HG03045 (cell line): ENCODE results near the gene SLC6A8.
"Not testable (repeated sequence)": the region's sequence is repeated elsewhere in the genome, so short reads cannot be mapped to it uniquely, and the experiment has no call there.

Experiments
- ATAC-seq: cut with Tn5 transposase; IDR thresholded peaks from one replicate; pipeline ENCODE4 v1.9.1; 2021; ENCODE audit warnings: mild to moderate bottlenecking, moderate library complexity; ENCODE audit not compliant: unreplicated experiment

SLC6A8 gene

DNA sequence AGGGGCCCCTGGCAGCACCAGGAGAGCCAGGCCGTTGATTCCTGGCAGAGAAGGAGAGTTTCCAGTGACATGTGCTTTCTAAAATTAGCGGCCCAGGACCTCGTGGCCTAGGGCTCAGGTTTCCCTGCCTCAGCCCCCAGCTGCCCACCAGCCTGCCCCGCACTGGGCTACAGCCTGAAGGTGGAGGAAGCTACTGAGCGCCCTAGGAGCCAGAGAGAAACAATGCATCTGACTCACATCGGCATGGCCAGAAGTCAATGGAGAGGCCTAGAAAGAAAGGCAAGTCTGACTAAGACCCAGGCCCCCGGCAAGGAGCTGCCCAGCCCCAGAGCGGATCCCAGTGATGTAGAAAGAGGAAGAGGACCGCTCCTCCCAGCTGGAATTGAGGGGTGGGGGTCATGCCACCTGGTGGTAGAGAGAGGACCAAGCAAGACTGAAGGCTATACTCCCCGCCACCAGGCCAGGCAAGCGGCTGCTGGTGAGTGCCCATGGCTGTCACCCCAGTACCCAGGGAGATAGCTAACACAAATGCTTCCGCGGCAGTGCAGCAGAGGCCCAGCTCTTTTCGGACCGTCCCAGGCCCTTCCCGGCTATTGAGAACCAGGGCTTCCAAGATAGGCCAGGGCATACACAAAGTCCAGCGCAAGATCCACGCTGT lies 17.8 kb downstream of the SLC6A8 start:
- not testable (repeated sequence) for ATAC-seq

DNA sequence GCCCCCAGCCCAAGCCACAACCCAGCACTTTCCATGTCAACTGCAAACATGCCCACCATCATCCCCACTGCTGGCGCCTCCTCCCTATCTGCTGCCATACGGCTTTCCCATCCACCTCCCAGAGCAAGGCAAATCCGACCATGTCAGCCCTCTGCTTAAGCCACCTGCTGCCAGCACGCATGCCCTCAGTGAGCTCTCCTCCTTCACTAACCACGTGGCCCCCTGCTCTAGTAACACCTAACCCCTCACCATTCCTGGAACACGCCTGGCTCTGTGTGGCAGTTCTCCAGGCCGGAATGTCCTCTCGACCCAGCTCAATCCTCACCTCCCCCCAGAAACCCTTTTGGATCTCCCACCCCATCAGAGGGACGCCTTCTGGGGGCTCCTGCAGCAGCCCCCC lies 19.1 kb downstream of the SLC6A8 start:
- ATAC-seq = no peak

DNA sequence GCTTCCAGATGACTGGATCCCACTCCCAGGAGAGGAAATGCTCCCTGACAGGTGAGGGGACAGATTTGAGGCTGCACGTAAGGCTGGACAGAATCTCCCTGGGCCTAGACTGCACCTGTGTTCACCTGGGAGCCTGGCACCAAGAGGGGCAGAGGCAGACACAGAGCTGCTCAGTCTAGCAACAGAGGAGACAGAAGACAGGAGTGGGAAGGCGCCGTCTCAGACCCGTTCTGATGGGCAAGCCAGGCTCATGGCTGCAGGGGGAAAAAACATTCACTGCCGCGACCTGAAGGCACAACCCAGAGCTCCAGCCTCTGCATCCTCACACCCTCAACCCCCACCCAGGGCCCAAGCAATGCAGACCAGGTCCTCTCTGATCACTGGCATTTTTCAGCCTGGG lies 19.7 kb downstream of the SLC6A8 start:
- ATAC-seq = no peak

DNA sequence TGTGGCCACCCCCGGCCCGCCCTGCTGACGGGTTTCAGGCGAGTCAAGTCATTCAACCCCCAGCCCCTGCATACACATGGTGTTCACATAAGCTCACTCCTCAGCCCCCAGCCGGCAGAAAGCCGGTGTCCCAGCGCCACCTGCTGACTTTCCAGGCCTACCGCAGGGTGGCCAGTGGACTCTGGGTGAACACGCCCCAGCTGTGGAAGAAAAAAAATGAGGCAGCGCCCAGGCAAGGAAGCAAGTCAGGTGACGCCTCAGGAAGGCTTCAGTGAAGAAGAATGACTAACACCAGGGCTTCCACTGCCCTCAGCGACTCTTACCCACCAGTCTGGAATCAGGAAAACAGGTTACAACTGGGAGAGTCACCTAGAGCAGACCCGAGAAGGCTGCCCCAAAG lies 20.7 kb downstream of the SLC6A8 start:
- no peak for ATAC-seq

DNA sequence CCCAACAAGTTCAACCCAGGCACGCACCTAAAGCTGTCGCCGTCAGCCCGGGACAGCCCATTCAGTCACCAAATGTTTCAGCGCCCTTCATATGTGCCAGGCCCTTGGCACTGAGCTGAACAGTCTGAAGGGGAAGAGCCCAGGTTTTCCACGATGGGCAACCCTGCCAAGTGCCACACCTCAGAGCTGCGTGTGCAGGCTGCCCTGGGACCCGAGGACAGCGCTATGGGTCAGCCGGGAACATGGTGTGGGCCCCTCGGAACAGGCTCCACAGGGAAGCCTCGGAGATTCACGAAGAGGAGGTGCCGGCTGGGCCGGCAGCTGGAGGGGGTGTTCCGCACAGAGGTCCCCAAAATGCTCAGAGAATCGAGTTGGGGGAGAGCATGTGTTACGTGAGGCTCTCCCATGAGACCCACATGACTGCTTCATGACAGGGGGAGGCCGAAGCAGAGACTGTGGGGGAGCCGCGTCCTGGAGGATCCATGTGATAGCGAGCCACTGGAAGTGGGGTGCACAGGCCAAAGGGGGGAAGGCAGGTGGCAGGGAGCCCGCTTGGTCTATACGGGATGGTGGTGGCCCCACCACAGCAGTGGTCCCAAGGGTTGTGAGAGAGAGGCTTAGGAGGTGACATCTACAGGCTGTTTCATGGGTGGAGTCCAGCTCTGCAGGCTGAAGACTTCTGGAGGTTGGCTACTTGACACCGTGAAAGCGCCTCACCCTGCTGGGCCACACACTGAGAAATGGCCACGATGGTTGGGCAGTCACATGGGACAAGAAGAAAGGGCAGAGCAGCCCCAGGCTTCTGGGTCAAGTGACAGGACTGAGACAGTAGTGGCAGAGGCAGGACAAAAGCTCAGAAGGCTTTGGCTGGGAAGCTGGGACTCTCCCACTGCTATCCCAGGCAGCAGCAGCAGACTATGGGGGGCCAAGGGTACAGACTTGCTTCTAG lies 22.3 kb downstream of the SLC6A8 start:
- ATAC-seq = no peak

DNA sequence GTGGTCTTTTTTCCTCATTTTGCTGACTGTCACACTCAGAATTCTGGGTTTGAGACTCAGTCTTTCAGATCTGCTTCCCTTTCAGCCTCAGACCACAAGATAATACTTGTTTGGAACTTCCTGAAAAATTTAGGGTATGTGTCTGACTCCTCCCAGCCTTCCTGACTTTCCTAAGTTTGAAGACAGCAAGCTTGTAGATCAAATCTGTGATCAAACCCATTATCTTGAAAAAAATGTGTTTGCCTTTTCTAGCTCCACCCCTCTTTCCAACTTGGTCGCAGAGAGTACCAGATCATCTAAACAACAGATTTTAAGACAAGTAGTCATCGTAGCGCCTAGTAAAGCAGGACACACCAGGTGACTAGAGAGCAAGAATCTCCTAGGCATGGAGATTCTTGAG lies 26.5 kb downstream of the SLC6A8 start:
- no peak for ATAC-seq

DNA sequence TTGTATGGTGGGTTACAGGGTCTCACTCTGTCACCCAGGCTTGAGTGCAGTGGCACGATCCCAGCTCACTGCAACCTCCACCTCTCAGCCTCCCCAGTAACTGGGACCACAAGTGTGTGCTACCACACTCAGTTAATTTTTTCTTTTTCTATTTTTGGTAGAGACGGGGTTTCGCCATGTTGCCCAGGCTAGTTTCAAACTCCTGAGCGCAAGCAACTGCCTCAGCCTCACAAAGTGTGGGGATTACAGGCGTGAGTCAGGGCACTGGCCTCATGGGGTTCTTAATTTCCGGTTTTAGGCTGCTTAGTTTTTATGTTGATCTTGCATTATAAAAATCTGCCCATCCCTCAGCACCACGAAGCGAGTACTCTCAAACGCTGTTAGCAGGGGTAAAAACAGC lies 29.7 kb downstream of the SLC6A8 start:
- no peak for ATAC-seq

DNA sequence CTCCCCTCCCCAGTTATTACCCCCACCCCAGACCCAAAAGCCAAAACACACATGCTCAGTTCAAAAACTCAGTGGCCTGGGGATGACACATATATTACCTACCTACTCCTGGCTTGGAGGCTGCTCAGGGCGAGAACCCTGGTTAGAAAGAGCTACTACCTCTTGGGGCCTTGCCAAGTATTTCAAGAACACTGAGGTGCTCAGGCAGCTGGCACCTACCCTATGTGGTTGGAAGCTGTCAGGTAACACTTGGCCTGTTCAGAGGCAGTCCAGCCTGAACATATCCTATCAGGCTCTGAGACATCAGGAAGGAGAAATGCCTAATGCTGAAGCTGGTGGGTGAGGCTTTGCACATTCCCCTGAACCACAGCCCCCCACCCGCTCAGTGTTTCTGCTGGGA lies 31.5 kb downstream of the SLC6A8 start:
- ATAC-seq = no peak

DNA sequence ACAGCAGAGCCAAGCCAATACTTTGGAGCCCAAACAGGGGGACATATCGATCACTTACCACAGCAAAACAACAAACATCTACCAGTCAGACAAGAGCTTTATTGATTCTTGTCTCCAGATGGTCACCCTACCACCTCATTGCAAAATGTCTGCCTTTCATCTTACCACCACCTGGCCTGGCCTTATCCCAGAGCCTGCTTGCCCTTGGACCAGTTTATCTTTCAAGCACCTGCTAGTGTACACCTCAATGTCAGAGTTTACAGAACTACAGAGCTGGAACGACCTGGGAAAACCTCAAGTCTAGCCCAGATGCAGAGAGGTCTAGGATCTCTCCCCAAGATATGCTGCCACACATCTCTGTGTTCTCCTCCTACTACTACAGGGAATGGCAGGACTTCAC lies 32.0 kb downstream of the SLC6A8 start:
- ATAC-seq = no peak

DNA sequence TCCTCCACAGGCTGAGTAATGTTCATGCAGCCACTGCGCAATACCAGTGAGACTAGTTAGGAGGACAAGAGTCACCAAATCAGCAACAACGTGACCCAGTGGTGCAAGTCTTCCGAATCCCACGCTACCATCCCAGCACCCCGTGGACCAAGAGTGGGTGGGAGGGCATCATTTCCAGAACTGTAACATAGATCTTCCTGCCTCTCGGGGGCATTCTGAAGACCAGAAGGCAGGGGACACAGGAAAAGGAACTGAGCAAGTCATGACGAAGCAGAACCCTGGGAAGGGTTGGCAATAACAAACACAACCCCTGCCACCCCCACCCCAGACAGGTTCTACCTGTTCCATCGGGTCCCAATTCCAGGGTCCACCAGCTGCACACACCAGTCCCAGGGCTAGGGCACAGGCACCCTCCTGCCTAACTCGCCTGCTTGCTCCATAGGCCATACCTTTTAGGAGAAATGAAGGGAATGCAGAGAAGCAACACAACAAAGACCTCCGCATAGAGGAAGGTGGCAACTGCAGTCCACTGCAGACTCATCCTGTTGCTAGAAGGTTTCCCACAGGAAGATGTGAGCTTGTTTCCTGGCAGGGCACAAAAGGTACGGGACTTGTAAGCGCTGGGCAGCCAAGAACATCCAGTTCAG lies 35.1 kb downstream of the SLC6A8 start:
- no peak for ATAC-seq

DNA sequence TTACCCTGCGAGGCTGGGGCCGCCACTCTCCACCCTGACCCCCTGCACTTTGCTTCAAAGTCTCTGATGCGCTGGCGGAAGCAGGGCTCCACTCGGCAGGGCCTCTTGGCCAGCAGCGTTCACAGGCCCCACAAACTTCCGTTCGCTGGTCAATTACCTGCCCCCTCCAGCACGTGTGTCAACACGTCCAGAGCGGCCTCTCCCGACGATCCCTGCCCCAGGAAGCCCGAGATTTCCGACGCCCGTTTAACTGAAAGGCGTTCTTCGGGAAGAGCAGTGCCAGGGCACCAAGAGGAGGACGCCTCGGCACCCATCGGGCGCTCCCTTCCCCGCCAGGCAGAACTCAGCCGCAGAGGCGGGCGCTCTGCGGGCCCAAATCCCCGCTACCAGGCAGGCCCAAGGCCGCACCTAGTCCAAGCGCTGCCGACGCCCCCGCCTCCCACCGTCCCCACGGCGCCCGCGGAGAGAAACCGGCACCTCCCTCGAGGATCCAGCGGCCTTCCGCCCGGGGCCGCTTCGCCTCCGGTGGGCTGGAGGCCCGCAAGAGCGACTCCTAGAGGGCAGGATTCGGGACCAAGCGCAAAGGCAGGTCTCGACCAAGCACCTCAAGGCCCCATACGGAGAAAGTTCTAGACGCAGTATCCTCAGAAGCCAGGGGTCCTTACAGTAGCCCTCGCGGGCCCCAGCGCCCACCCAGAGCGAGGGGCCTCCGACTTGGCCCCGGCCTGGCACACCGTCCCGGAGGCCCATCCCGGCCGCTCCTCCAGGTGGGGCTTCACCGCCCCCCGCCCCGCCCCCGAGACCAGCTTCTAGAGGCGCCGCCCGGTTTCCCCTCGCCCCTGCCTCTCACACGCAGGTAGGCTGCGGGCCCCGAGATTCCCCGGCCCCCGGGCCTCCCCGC lies 35.9 kb downstream of the SLC6A8 start:
- peak; percentile 37 for ATAC-seq

DNA sequence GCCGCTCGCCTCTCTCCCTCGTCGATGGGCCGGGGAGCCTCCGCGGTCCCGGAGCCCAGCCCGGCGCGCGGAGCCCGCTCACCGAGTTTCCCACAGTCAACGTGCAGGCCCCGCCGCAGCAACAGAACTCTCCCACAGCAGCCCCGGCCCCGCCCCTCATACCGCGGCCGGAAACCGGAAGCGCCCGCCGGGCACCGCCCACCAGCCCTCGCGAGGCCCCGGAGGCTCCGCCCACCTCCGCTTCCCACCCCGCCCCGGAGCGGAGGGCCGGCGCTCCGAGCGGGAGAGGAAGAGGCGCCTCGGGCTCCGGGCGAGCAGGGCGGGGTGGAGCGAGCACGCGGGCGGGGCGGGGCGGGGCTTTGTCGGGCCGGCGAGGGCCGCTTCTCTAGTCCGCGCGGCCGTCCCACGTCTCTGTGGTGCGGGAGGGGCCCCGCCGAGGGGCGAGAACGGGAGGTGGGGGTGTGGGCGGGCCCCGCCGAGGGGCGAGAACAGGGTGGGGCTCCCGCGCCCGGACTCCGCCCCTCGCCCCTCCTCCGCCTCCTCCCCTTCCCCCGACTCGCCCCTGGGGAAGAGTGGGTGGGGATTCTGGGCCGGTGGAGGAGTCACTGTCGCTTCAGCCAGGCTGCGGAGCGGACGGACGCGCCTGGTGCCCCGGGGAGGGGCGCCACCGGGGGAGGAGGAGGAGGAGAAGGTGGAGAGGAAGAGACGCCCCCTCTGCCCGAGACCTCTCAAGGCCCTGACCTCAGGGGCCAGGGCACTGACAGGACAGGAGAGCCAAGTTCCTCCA lies 36.7 kb downstream of the SLC6A8 start, which contains the start of the genes ABCD1 and BCAP31:
Gene ABCD1 (plus strand): TSS at position 605 of the 787 bp plus-strand sequence. CDS start 411 bp downstream, outside the sequence.
Gene BCAP31 (minus strand): TSS at position 136 of the 787 bp plus-strand sequence. CDS start 1,143 bp downstream, outside the sequence.
- ATAC-seq = peak; percentile 52

DNA sequence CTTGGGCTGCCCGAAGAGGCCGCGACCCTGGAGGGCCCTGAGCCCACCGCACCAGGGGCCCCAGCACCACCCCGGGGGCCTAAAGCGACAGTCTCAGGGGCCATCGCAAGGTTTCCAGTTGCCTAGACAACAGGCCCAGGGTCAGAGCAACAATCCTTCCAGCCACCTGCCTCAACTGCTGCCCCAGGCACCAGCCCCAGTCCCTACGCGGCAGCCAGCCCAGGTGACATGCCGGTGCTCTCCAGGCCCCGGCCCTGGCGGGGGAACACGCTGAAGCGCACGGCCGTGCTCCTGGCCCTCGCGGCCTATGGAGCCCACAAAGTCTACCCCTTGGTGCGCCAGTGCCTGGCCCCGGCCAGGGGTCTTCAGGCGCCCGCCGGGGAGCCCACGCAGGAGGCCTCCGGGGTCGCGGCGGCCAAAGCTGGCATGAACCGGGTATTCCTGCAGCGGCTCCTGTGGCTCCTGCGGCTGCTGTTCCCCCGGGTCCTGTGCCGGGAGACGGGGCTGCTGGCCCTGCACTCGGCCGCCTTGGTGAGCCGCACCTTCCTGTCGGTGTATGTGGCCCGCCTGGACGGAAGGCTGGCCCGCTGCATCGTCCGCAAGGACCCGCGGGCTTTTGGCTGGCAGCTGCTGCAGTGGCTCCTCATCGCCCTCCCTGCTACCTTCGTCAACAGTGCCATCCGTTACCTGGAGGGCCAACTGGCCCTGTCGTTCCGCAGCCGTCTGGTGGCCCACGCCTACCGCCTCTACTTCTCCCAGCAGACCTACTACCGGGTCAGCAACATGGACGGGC lies 37.5 kb downstream of the SLC6A8 start:
- peak; percentile 6 for ATAC-seq

DNA sequence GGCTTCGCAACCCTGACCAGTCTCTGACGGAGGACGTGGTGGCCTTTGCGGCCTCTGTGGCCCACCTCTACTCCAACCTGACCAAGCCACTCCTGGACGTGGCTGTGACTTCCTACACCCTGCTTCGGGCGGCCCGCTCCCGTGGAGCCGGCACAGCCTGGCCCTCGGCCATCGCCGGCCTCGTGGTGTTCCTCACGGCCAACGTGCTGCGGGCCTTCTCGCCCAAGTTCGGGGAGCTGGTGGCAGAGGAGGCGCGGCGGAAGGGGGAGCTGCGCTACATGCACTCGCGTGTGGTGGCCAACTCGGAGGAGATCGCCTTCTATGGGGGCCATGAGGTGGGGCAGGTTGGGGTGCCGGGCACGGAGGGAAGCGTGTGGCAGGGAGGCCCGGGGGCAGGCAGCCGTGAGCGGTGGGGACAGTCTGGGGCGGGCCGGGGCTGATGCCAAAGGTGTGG lies 38.1 kb downstream of the SLC6A8 start:
- ATAC-seq = no peak

DNA sequence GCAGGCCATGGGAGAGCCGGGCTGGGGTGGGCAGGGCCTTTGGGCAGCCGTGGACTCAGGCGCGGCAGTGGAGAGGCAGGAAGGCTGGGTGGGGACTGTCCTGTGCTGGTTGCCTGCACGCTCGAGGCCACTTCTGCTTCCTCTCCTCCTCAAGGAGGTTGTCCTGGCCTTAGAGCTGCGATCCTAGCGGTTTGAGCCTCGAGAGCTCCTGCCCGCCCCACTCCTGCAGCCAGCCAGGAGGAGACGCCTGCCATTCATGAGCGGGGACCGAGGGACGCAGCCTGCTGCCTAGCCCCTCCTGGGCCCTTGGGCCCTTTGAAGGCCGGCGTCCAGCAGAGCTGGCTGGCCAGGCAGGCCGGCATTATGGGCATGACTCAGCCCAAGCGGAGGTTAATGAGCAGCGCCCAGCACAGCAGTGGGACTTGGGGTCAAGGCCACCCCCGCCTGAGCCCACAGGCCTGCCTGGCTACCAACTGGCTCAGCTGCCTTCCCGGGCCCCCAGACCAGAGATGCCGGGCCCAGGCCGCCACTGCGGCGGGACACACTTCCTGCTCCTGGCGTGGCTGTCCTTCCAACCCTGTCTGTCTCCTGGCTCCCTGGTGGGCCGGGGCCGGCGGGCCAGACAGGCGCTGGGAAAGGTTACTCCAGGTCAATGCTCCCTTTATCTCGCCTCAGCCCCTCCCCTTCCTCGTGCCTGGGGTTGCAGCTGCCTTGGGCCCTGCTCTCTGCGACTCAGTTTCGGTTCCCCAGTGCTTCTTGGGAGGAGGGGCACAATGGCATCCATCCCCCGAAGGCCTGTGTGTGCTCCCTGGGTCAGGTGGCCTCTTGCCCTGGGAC lies 38.8 kb downstream of the SLC6A8 start:
- ATAC-seq = peak; percentile 42

DNA sequence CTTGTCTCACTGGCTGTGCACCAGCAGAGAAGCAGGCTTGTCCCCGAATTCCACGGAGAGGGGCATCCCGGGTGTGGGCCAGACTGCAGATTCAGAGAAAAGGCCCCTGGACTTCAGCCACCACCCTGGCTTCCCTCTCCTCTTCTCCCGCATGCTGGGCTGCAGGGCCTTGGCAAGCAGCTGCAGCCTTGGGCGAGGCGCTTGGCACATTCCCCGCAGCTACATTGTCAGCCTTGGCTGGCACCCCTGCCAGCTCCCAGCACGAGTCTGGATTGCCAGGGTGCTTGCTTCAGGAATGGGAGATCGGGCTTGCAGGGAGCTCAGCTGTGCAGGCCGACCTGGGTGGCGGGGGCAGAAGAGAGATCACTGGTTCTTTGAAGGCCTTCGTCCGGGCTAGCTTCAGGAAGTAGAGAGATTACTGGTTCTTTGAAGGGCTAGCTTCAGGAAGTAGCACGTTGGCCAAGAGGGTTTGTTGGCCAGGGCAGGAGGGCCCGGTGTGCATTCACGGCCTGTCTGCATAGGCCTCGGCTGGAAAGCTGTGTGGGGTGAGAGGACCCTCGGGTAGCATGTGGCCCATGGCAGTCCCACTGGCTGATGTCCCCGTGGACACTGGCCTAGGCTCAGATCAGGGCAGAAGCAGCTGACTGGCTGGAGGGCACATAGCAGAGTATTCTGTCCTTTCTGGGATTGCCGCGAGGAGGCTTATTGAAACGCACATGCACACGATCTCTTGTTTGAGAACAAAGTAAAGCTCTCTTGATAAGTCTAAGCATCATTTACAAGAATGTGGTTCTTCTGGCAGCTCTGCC lies 39.6 kb downstream of the SLC6A8 start:
- ATAC-seq = no peak

DNA sequence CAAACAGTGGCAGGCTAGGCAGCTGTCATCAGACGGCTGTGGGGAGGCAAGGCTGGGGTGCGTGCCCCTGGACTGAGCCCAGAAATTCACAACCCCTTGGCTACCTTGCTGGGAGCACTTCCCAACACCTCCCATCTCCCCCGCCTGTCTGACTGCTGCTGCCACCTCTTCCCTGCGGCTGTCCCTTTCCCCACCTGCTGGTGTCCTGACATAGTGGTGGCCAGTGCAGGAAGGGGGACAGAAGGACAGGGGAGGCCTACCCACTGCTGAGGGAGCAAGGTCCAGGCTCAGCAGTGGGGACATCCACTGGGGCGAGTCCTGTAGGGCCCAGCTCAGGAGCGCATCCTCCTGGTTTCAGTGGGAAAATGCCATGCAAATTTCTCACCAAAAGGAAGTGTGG lies 40.4 kb downstream of the SLC6A8 start:
- no peak for ATAC-seq
